ENCODE results near the gene DENND1A.

The DENND1A gene

DNA sequence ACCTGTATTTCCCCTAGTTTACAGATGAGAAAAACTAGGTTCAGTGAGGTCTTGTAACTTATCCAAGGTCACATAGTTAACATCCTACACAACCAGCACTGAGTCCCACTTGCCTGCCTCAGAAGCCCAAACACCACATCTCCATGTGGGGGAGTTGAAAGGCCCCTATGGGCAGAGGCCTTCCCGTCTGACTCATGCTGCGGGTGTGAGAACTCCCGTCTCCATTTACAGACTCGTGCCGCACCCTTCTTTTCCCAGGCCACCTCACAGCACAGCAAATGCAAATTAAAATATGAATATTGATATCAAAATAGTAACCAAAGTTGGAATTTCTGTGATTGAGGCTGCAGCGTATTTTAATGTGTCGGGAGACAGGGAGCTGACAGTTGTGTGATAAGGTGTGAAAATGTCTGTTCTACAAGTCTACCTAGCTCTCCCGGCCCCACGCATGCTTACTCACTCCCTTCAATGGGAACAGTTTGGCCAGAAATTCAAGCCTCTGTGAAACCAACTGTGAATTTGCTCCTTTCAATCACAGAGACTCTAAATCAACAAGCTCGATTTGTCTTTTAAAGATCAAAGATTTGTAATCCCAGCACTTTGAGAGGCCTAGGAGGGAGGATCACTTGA is 483.8 kb downstream of the DENND1A start:
- no CpG with 5 or more reads among the region's 10 CpGs for WGBS, 2 donors (ENCODE audit: extremely low coverage in 2 of 2, insufficient read length in 2 of 2, insufficient replicate concordance in 1 of 2)
- no peak overlapping the region for H3K18ac ChIP-seq (ENCODE audit: low read length)

DNA sequence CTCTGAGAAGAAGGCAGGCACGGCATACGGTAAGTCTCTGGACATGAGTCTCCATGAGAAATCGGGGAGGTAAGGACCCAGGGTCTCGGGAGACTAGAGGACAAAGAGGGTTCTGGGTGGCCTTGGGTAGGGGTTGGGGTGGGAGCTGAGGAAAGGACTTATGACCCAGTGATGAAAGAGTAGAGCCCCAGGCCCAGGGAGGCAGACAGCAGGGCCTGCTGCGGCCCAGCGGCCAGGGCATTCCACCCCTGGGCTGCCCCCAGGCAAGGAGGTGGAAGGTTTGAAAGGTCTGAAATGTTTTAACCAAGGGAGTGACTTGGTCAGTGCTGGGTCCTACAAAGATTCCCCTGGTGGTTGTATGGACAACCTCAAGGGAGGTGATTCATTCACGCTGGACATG is 484.8 kb downstream of the DENND1A start:
- Histone ChIP-seq H2BK5ac (ENCODE audit: low read length) (no peak overlapping the region), H3K4me1 (ENCODE audit: control insufficient read depth in 2 of 2, insufficient read depth in 1 of 2, low read depth in 1 of 2, low read length in 2 of 2) (peaks cover 16 to 32% of the 10 kb centered on the region in 2 donors), H3K27me3 (ENCODE audit: control insufficient read depth in 3 of 3, insufficient read depth in 3 of 3, low read depth in 1 of 3, low read length in 3 of 3) (no peaks in the 10 kb centered on the region), H4K91ac (ENCODE audit: low read depth, low read length, poor library complexity) (no peak overlapping the region), H4K8ac (ENCODE audit: low read depth, low read length) (no peak overlapping the region), H2BK15ac (ENCODE audit: low read length) (no peak overlapping the region), H3K79me1 (ENCODE audit: low read depth, low read length) (no peaks in the 10 kb centered on the region), H3K36me3 (replicated peaks in 1 of 2; ENCODE audit: control insufficient read depth in 2 of 2, insufficient read depth in 2 of 2, low read length in 2 of 2) (no peaks in the 10 kb centered on the region), H3K4ac (ENCODE audit: low read length) (no peak overlapping the region), H3K23ac (ENCODE audit: low read depth, low read length, poor library complexity) (no peak overlapping the region), H2BK120ac (ENCODE audit: low read depth, low read length) (no peak overlapping the region), H2AK5ac (ENCODE audit: low read depth, low read length) (peak overlapping the region; percentile 66), H3K14ac (ENCODE audit: low read length) (no peak overlapping the region), H2AFZ (ENCODE audit: low read length) (no peak overlapping the region), H3K18ac (ENCODE audit: low read length) (no peak overlapping the region), H2BK12ac (ENCODE audit: low read length) (no peak overlapping the region), H3K9ac (ENCODE audit: low read depth, low read length, poor library complexity) (no peak overlapping the region), H3K9me3 (replicated peaks in 1 of 2; ENCODE audit: control insufficient read depth in 2 of 2, insufficient read depth in 1 of 2, low read depth in 1 of 2, low read length in 2 of 2) (no peaks in the 10 kb centered on the region), H3K27ac (replicated peaks; ENCODE audit: low read length) (no peak overlapping the region), H3K4me3 (ENCODE audit: low read length in 2 of 2) (no peak overlapping the region), H3K4me2 (ENCODE audit: insufficient read depth, low read length, poor library complexity, severe bottlenecking) (no peak overlapping the region)
- no peak for DNase-seq (ENCODE audit: low spot score)
- no CpG with 5 or more reads among the region's 7 CpGs for WGBS, 2 donors (ENCODE audit: extremely low coverage in 2 of 2, insufficient read length in 2 of 2, insufficient replicate concordance in 1 of 2)

More for the DNA sequence above, 483.8 kb downstream of the DENND1A start:
- Histone ChIP-seq H3K36me3 (replicated peaks in 1 of 2; ENCODE audit: control insufficient read depth in 2 of 2, insufficient read depth in 2 of 2, low read length in 2 of 2) (no peaks in the 10 kb centered on the region), H2BK120ac (ENCODE audit: low read depth, low read length) (no peak overlapping the region), H2AFZ (ENCODE audit: low read length) (no peak overlapping the region), H2BK12ac (ENCODE audit: low read length) (no peak overlapping the region), H3K9me3 (replicated peaks in 1 of 2; ENCODE audit: control insufficient read depth in 2 of 2, insufficient read depth in 1 of 2, low read depth in 1 of 2, low read length in 2 of 2) (no peaks in the 10 kb centered on the region), H3K4me1 (ENCODE audit: control insufficient read depth in 2 of 2, insufficient read depth in 1 of 2, low read depth in 1 of 2, low read length in 2 of 2) (peaks cover 12 to 32% of the 10 kb centered on the region in 2 donors), H3K27me3 (ENCODE audit: control insufficient read depth in 3 of 3, insufficient read depth in 3 of 3, low read depth in 1 of 3, low read length in 3 of 3) (no peaks in the 10 kb centered on the region), H2BK5ac (ENCODE audit: low read length) (no peak overlapping the region), H3K4ac (ENCODE audit: low read length) (no peak overlapping the region), H4K91ac (ENCODE audit: low read depth, low read length, poor library complexity) (no peak overlapping the region), H2AK5ac (ENCODE audit: low read depth, low read length) (no peak overlapping the region), H3K4me3 (ENCODE audit: low read length in 2 of 2) (no peak overlapping the region), H3K27ac (replicated peaks; ENCODE audit: low read length) (no peak overlapping the region), H3K9ac (ENCODE audit: low read depth, low read length, poor library complexity) (no peak overlapping the region), H4K8ac (ENCODE audit: low read depth, low read length) (no peak overlapping the region), H2BK15ac (ENCODE audit: low read length) (no peak overlapping the region), H3K4me2 (ENCODE audit: insufficient read depth, low read length, poor library complexity, severe bottlenecking) (no peak overlapping the region), H3K79me1 (ENCODE audit: low read depth, low read length) (no peaks in the 10 kb centered on the region), H3K23ac (ENCODE audit: low read depth, low read length, poor library complexity) (no peak overlapping the region), H3K14ac (ENCODE audit: low read length) (no peak overlapping the region)
- no peak for DNase-seq (ENCODE audit: low spot score)

DNA sequence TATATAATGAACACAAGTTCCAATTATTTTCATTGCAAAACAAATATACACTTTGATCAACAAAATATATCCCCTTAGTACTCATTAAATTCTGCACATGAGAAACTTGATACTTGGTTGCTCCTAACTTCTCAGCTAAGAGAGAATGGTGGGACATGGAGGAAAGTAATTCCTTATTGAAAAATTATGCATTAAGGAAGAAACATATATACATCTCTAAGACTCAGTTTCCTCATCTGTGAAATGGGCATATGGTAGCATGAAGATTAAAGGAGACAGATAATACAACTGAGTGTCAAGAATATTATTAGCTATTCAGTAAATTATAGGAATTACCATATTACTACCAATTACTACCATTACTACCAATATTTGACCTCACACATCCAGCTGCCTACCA is 488.2 kb downstream of the DENND1A start:
- Histone ChIP-seq H3K23ac (ENCODE audit: low read depth, low read length, poor library complexity) (no peak overlapping the region), H3K4me3 (ENCODE audit: low read length in 2 of 2) (no peak overlapping the region), H4K91ac (ENCODE audit: low read depth, low read length, poor library complexity) (no peak overlapping the region), H2BK12ac (ENCODE audit: low read length) (no peak overlapping the region), H3K4me2 (ENCODE audit: insufficient read depth, low read length, poor library complexity, severe bottlenecking) (no peak overlapping the region), H4K8ac (ENCODE audit: low read depth, low read length) (no peak overlapping the region), H3K4me1 (ENCODE audit: control insufficient read depth in 2 of 2, insufficient read depth in 1 of 2, low read depth in 1 of 2, low read length in 2 of 2) (peaks cover 28 to 38% of the 10 kb centered on the region in 2 donors), H2AFZ (ENCODE audit: low read length) (no peak overlapping the region), H3K27ac (replicated peaks; ENCODE audit: low read length) (no peak overlapping the region), H2BK5ac (ENCODE audit: low read length) (no peak overlapping the region), H2BK120ac (ENCODE audit: low read depth, low read length) (no peak overlapping the region), H3K9me3 (replicated peaks in 1 of 2; ENCODE audit: control insufficient read depth in 2 of 2, insufficient read depth in 1 of 2, low read depth in 1 of 2, low read length in 2 of 2) (no peaks in the 10 kb centered on the region), H3K36me3 (replicated peaks in 1 of 2; ENCODE audit: control insufficient read depth in 2 of 2, insufficient read depth in 2 of 2, low read length in 2 of 2) (no peaks in the 10 kb centered on the region), H3K14ac (ENCODE audit: low read length) (no peak overlapping the region), H3K18ac (ENCODE audit: low read length) (no peak overlapping the region), H2BK15ac (ENCODE audit: low read length) (no peak overlapping the region), H3K79me1 (ENCODE audit: low read depth, low read length) (no peaks in the 10 kb centered on the region), H2AK5ac (ENCODE audit: low read depth, low read length) (no peak overlapping the region), H3K27me3 (ENCODE audit: control insufficient read depth in 3 of 3, insufficient read depth in 3 of 3, low read depth in 1 of 3, low read length in 3 of 3) (no peaks in the 10 kb centered on the region), H3K9ac (ENCODE audit: low read depth, low read length, poor library complexity) (no peak overlapping the region), H3K4ac (ENCODE audit: low read length) (no peak overlapping the region)
- DNase-seq (ENCODE audit: low spot score), result no peak

DNA sequence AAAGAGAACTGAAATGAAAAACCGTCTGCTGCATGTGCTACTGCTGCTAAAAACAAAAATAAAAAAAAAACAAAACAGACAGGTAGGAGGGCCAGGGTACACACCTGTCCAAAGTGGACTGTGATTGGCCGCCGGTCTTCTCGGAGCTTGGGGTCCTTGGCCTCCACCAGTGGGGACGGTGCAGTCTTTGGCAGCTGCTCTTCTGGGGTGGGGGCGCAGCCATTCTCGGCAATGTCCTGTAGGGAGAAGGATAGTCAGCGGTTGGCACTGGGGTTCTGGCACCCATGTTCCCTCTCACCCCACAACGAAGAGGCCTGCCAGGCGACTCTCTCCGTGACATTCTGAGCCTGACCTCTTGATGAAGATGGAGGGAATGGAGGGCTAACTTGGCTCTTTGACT is 489.7 kb downstream of the DENND1A start:
- H2BK120ac ChIP-seq (ENCODE audit: low read depth, low read length), result peak overlapping the region; percentile 16
- H2AFZ ChIP-seq (ENCODE audit: low read length), result no peak overlapping the region
- no peak overlapping the region for H4K91ac ChIP-seq (ENCODE audit: low read depth, low read length, poor library complexity)
- H3K18ac ChIP-seq (ENCODE audit: low read length), result peak overlapping the region; percentile 90
- no peak overlapping the region for H3K4me2 ChIP-seq (ENCODE audit: insufficient read depth, low read length, poor library complexity, severe bottlenecking)
- H2BK5ac ChIP-seq (ENCODE audit: low read length), result peak overlapping the region; percentile 62
- H3K23ac ChIP-seq (ENCODE audit: low read depth, low read length, poor library complexity), result no peak overlapping the region
- H3K27me3 ChIP-seq (ENCODE audit: control insufficient read depth in 3 of 3, insufficient read depth in 3 of 3, low read depth in 1 of 3, low read length in 3 of 3), result no peaks in the 10 kb centered on the region
- no peak for DNase-seq (ENCODE audit: low spot score)
- no peak overlapping the region for H3K9ac ChIP-seq (ENCODE audit: low read depth, low read length, poor library complexity)
- no peaks in the 10 kb centered on the region for H3K9me3 ChIP-seq (replicated peaks in 1 of 2; ENCODE audit: control insufficient read depth in 2 of 2, insufficient read depth in 1 of 2, low read depth in 1 of 2, low read length in 2 of 2)
- no peaks in the 10 kb centered on the region for H3K79me1 ChIP-seq (ENCODE audit: low read depth, low read length)
- H2BK15ac ChIP-seq (ENCODE audit: low read length), result peak overlapping the region; percentile 2
- WGBS, 2 donors (ENCODE audit: extremely low coverage in 2 of 2, insufficient read length in 2 of 2, insufficient replicate concordance in 1 of 2), result no CpG with 5 or more reads among the region's 11 CpGs
- H3K27ac ChIP-seq (replicated peaks; ENCODE audit: low read length), result peak overlapping the region; percentile 46
- no peak overlapping the region for H3K14ac ChIP-seq (ENCODE audit: low read length)
- peak overlapping the region; percentile 93 for H2BK12ac ChIP-seq (ENCODE audit: low read length)
- peaks cover 34 to 41% of the 10 kb centered on the region in 2 donors for H3K4me1 ChIP-seq (ENCODE audit: control insufficient read depth in 2 of 2, insufficient read depth in 1 of 2, low read depth in 1 of 2, low read length in 2 of 2)
- no peak overlapping the region for H3K4ac ChIP-seq (ENCODE audit: low read length)
- H3K4me3 ChIP-seq (ENCODE audit: low read length in 2 of 2), result no peak overlapping the region
- H4K8ac ChIP-seq (ENCODE audit: low read depth, low read length), result no peak overlapping the region
- H3K36me3 ChIP-seq (replicated peaks in 1 of 2; ENCODE audit: control insufficient read depth in 2 of 2, insufficient read depth in 2 of 2, low read length in 2 of 2), result no peaks in the 10 kb centered on the region
- H2AK5ac ChIP-seq (ENCODE audit: low read depth, low read length), result peak overlapping the region; percentile 93

Measured in neuronal stem cell (in vitro differentiated cells).